SK-N-SH (cell line): ENCODE data around the gene DNAJC1. TPM values are rescaled to one million over a fixed set of nuclear protein-coding genes. Genes with fewer than 3 reads are reported as not detected.

Source experiments
- CTCF ChIA-PET: fragments of 300-600, 350-600 bp; formaldehyde crosslinking; extraction: SDS; loops from one replicate; lab custom pipeline; 2021; lab: Yijun Ruan, JAX
- POLR2A ChIA-PET: fragments of 350-600 bp; sonication (Branson Sonifier 250); formaldehyde crosslinking; extraction: SDS; loops from one replicate; lab custom pipeline; 2020; ENCODE audit warnings: antibody characterized with exemption, inconsistent platforms; lab: Yijun Ruan, JAX
- DNase-seq: peaks from one replicate; pipeline ENCODE4 v3.0.0; 2012
- H2AFZ ChIP-seq: fragments of 200-600 bp; sonication (generic); 2 replicates; pipeline ENCODE4 v1.8.1; 2016; ENCODE audit warnings: antibody characterized with exemption, mild to moderate bottlenecking, low read depth
- H3F3A ChIP-seq: fragments of 200-600 bp; sonication (generic); replicated peaks from 2 replicates; pipeline ENCODE3; 2016; ENCODE audit warnings: antibody characterized with exemption, mild to moderate bottlenecking; ENCODE audit not compliant: insufficient read depth
- H3K27ac ChIP-seq, 2 experiments: fragments of 200-500 bp in 1 of 2; fragments of 200-600 bp in 1 of 2; sonication (Bioruptor generic) in 1 of 2; sonication (generic), shearing (Covaris generic) in 1 of 2; 2 replicates each; pipeline versions ENCODE4 v1.5.1 to v1.6.1; 2014 to 2016; ENCODE audit warnings: low read depth in 2 of 2, inconsistent platforms in 1 of 2, low read length in 1 of 2, mild to moderate bottlenecking in 1 of 2, mixed read lengths in 1 of 2
- H3K27me3 ChIP-seq: fragments of 200-600 bp; sonication (generic), shearing (Covaris generic); 2 replicates; pipeline ENCODE4 v1.6.1; 2016; ENCODE audit warnings: mixed run types; ENCODE audit not compliant: insufficient read depth
- H3K36me3 ChIP-seq, 2 experiments: fragments of 200-500 bp in 1 of 2; fragments of 200-600 bp in 1 of 2; sonication (Bioruptor generic) in 1 of 2; sonication (generic) in 1 of 2; replicated peaks in 1 of 2; 2 replicates each; pipeline versions ENCODE3 to v1.5.1; 2014 to 2016; ENCODE audit warnings: low read length in 1 of 2, mild to moderate bottlenecking in 1 of 2; ENCODE audit not compliant: insufficient read depth in 2 of 2, control insufficient read depth in 1 of 2
- H3K4me1 ChIP-seq, 2 experiments: fragments of 200-500 bp in 1 of 2; fragments of 200-600 bp in 1 of 2; sonication (Bioruptor generic) in 1 of 2; sonication (generic), shearing (Covaris generic) in 1 of 2; 2 replicates each; pipeline versions ENCODE4 v1.5.1 to v1.6.1; 2014 to 2016; ENCODE audit warnings: low read depth in 1 of 2, low read length in 1 of 2, mixed run types in 1 of 2; ENCODE audit not compliant: insufficient read depth in 2 of 2, control insufficient read depth in 1 of 2
- H3K4me2 ChIP-seq: fragments of 200-600 bp; sonication (generic), shearing (Covaris generic); 2 replicates; pipeline ENCODE4 v1.6.1; 2017; ENCODE audit warnings: mixed run types
- H3K4me3 ChIP-seq, 2 experiments: fragments of 200-500 bp in 1 of 2; fragments of 200-600 bp in 1 of 2; sonication (Bioruptor generic) in 1 of 2; sonication (generic), shearing (Covaris generic) in 1 of 2; 2 replicates each; pipeline versions ENCODE4 v1.5.1 to v1.8.1; 2014 to 2016; ENCODE audit warnings: low read depth in 2 of 2, inconsistent platforms in 1 of 2, low read length in 1 of 2, mild to moderate bottlenecking in 1 of 2, mixed read lengths in 1 of 2, moderate library complexity in 1 of 2
- H3K79me2 ChIP-seq: fragments of 200-600 bp; sonication (generic); 2 replicates; pipeline ENCODE4 v1.8.1; 2017; ENCODE audit warnings: mild to moderate bottlenecking; ENCODE audit not compliant: insufficient read depth
- H3K9ac ChIP-seq: fragments of 200-600 bp; sonication (generic); 2 replicates; pipeline ENCODE4 v1.6.1; 2017; ENCODE audit warnings: mixed run types
- H3K9me2 ChIP-seq: fragments of 200-600 bp; sonication (generic); 2 replicates; pipeline ENCODE4 v1.6.1; 2017; ENCODE audit warnings: mixed run types
- H3K9me3 ChIP-seq: fragments of 200-600 bp; sonication (generic); 2 replicates; pipeline ENCODE4 v1.6.1; 2017; ENCODE audit warnings: mixed run types, mild to moderate bottlenecking, moderate library complexity
- H4K20me1 ChIP-seq: fragments of 200-600 bp; sonication (generic); 2 replicates; pipeline ENCODE4 v1.6.1; 2017; ENCODE audit warnings: mild to moderate bottlenecking, mixed run types; ENCODE audit not compliant: insufficient read depth
- ELF1 ChIP-seq: IDR thresholded peaks from 2 replicates; pipeline ENCODE4 v1.4.0; 2012
- JUND ChIP-seq: IDR thresholded peaks from 2 replicates; pipeline ENCODE4 v1.4.0; 2012
- MEF2A ChIP-seq: IDR thresholded peaks from 2 replicates; pipeline ENCODE4 v1.4.0; 2012; ENCODE audit warnings: low read depth, borderline replicate concordance
- POLR2AphosphoS5 ChIP-seq: IDR thresholded peaks from 2 replicates; pipeline ENCODE4 v1.6.1; 2012; ENCODE audit warnings: low read depth, low read length
- RCOR1 ChIP-seq: fragments of 150-350 bp; IDR thresholded peaks from 2 replicates; pipeline ENCODE4 v1.6.1; 2017; ENCODE audit warnings: antibody characterized with exemption, low read length
- RFX5 ChIP-seq: IDR thresholded peaks from 2 replicates; pipeline ENCODE4 v1.6.1; 2012; ENCODE audit warnings: mild to moderate bottlenecking, improper control_type of control experiment, low read length
- SIN3A ChIP-seq: IDR thresholded peaks from 2 replicates; pipeline ENCODE4 v1.6.1; 2012; ENCODE audit warnings: low read depth, mild to moderate bottlenecking, low read length, moderate library complexity, borderline replicate concordance
- TAF1 ChIP-seq: IDR thresholded peaks from 2 replicates; pipeline ENCODE4 v1.6.1; 2012; ENCODE audit warnings: low read depth, mild to moderate bottlenecking, low read length, moderate library complexity, borderline replicate concordance
- TEAD4 ChIP-seq: IDR thresholded peaks from 2 replicates; pipeline ENCODE4 v1.4.0; 2012; ENCODE audit warnings: mild to moderate bottlenecking, borderline replicate concordance; ENCODE audit not compliant: insufficient read depth
- WGBS: methylation state at CpG from one replicate; pipeline ENCODE4 v1.1.6; 2017; ENCODE audit warnings: low lambda C conversion rate; 5-methylcytosine and 5-hydroxymethylcytosine counted together
- polyA plus RNA-seq, 3 experiments: library from polyadenylated mRNA; depleted of rRNA; stranded (reverse); fragments of >200 nt; gene quantifications; 2 replicates each; pipeline ENCODE4 v1.2.3, GENCODE V29; 2012
- TF ChIP-seq, protein P1 (sequence below): IDR thresholded peaks from 2 replicates; pipeline ENCODE4 v1.6.1; 2012; ENCODE audit warnings: mild to moderate bottlenecking, low read depth, low read length, moderate library complexity
- TF ChIP-seq, protein P2 (sequence below): IDR thresholded peaks from 2 replicates; pipeline ENCODE4 v1.4.0; 2012; ENCODE audit warnings: low read depth, borderline replicate concordance
- TF ChIP-seq, protein P3 (sequence below): IDR thresholded peaks from 2 replicates; pipeline ENCODE4 v1.4.0; 2012; ENCODE audit warnings: low read depth

Gene DNAJC1
- polyA plus RNA-seq, 1 of the 3 experiments (the other 2 are of a cell fraction), result 9.3 TPM

DNA sequence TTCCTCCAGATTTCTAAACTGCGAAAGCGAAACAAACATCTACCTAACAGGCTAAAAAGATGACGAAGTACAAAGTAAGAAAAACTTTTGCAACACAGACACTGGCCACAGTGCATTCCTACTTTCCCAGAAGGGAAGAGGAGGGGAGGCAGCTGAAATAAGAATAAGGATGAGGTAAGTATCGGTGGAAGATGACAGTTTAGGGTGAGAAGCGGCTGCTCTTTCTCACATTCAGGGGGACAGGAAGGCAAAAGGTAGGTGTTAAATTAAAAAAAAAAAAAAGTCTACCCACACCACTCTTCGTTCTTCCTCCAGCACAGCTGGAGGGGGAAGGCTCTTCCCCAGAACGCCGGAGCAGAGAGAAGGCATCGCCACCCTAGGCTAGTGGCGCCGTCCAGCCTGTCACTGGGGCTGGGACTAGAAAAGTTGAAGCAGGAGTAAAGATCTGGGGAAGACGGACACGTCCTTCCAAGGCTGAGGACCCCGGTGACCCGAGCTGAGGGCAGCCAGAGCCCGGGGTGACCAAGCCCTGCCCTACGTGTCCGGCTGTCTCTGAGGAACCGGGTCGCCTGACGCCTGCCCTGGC lies 846 bp downstream of the DNAJC1 start (continued):
- TF ChIP-seq, protein P1, sequence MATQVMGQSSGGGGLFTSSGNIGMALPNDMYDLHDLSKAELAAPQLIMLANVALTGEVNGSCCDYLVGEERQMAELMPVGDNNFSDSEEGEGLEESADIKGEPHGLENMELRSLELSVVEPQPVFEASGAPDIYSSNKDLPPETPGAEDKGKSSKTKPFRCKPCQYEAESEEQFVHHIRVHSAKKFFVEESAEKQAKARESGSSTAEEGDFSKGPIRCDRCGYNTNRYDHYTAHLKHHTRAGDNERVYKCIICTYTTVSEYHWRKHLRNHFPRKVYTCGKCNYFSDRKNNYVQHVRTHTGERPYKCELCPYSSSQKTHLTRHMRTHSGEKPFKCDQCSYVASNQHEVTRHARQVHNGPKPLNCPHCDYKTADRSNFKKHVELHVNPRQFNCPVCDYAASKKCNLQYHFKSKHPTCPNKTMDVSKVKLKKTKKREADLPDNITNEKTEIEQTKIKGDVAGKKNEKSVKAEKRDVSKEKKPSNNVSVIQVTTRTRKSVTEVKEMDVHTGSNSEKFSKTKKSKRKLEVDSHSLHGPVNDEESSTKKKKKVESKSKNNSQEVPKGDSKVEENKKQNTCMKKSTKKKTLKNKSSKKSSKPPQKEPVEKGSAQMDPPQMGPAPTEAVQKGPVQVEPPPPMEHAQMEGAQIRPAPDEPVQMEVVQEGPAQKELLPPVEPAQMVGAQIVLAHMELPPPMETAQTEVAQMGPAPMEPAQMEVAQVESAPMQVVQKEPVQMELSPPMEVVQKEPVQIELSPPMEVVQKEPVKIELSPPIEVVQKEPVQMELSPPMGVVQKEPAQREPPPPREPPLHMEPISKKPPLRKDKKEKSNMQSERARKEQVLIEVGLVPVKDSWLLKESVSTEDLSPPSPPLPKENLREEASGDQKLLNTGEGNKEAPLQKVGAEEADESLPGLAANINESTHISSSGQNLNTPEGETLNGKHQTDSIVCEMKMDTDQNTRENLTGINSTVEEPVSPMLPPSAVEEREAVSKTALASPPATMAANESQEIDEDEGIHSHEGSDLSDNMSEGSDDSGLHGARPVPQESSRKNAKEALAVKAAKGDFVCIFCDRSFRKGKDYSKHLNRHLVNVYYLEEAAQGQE, result no peak

DNA sequence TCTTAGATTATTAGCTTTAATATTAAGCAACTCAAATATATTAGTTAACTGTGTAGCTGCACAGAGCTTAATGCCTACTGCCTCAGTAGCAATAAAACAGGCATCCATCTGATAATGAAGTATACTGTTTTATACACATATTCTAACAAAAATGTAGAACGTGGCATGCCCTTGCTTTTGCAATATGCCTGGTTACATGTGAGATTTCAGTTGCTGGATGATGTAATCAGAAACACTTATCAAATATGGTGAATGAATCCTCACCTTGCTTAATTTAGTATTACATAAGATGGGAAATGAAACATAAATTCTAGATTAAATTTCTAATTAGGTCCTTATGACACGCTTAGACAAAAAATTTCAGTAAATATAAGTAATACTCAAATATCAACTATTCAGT lies 8.0 kb downstream of the DNAJC1 start:
- Histone ChIP-seq H3K27me3 (no peaks in the 10 kb centered on the region), H3K9ac (no peak overlapping the region)
- whole genome bisulfite sequencing, result 83% methylated on average over 2 of the region's 2 CpGs
- POLR2A ChIA-PET, result no interaction called here
- TF ChIP-seq SIN3A (no peak), RCOR1 (no peak), RFX5 (no peak), JUND (no peak), ELF1 (no peak), POLR2AphosphoS5 (no peak), MEF2A (no peak), TAF1 (no peak), TEAD4 (no peak)
- TF ChIP-seq, protein P2, sequence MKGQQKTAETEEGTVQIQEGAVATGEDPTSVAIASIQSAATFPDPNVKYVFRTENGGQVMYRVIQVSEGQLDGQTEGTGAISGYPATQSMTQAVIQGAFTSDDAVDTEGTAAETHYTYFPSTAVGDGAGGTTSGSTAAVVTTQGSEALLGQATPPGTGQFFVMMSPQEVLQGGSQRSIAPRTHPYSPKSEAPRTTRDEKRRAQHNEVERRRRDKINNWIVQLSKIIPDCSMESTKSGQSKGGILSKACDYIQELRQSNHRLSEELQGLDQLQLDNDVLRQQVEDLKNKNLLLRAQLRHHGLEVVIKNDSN, result no peak
- TF ChIP-seq, protein P3, sequence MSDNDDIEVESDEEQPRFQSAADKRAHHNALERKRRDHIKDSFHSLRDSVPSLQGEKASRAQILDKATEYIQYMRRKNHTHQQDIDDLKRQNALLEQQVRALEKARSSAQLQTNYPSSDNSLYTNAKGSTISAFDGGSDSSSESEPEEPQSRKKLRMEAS, result no peak
- TF ChIP-seq, all 33 proteins: peak for 0
- DNase-seq, result no peak
- H3K79me2 ChIP-seq, result peaks cover 40% of the 10 kb centered on the region
- peaks cover 4% of the 10 kb centered on the region for H3F3A ChIP-seq
- H3K9me3 ChIP-seq, result no peaks in the 10 kb centered on the region
- no peaks in the 10 kb centered on the region; a peak in 1 of 4 replicates for H3K4me1 ChIP-seq
- no peak overlapping the region for H3K4me2 ChIP-seq
- H3K36me3 ChIP-seq, result no peaks in the 10 kb centered on the region
- CTCF ChIA-PET, result interaction anchor here (0.9 kb wide), 1 partner anchor 993 kb away, joined by 3 read pairs; no protein-coding TSS in a partner anchor
- H3K9me2 ChIP-seq, result no peaks in the 10 kb centered on the region
- H3K4me3 ChIP-seq, result no peak overlapping the region
- no peak overlapping the region for H2AFZ ChIP-seq
- H4K20me1 ChIP-seq, result no peaks in the 10 kb centered on the region
- H3K27ac ChIP-seq, result no peak overlapping the region
